HEK293 (cell line): ENCODE results near the gene MAML2.
"Not testable (repeated sequence)": the region's sequence is repeated elsewhere in the genome, so short reads cannot be mapped to it uniquely, and the experiment has no call there.

Source experiments
- CTCF ChIA-PET: fragments of 350-600 bp; formaldehyde crosslinking; extraction: SDS; loops from one replicate; lab custom pipeline; 2021; ENCODE audit warnings: antibody characterized with exemption; lab: Yijun Ruan, JAX
- POLR2A ChIA-PET: fragments of 300-600 bp; formaldehyde crosslinking; extraction: SDS; loops from one replicate; lab custom pipeline; 2020; ENCODE audit warnings: antibody characterized with exemption, inconsistent platforms; lab: Yijun Ruan, JAX
- H3K27ac ChIP-seq: fragments of 200-500 bp; sonication (Bioruptor generic); 2 replicates; pipeline ENCODE4 v1.5.1; 2014; ENCODE audit warnings: low read depth, low read length, control low read depth, inconsistent platforms; ENCODE audit errors: extremely low read depth
- H3K36me3 ChIP-seq, 2 experiments: fragments of 200-500 bp in 1 of 2; sonication (Bioruptor generic) in 1 of 2; 1 replicate in 1 of 2; 2 replicates in 1 of 2; pipeline ENCODE4 v1.5.1; 2014 to 2017; ENCODE audit warnings: inconsistent platforms in 2 of 2, low read length in 2 of 2; ENCODE audit not compliant: control insufficient read depth in 2 of 2, insufficient read depth in 1 of 2
- H3K4me1 ChIP-seq: fragments of 200-500 bp; sonication (Bioruptor generic); 2 replicates; pipeline ENCODE4 v1.5.1; 2014; ENCODE audit warnings: mild to moderate bottlenecking, low read length, inconsistent platforms; ENCODE audit not compliant: control insufficient read depth, insufficient read depth
- H3K4me3 ChIP-seq: 2 replicates; pipeline ENCODE4 v1.5.1; 2011; ENCODE audit warnings: low read depth, mild to moderate bottlenecking, control low read depth, low read length, moderate library complexity
- H3K9me3 ChIP-seq: fragments of 200-500 bp; sonication (Bioruptor generic); 2 replicates; pipeline ENCODE4 v1.5.1; 2014; ENCODE audit warnings: low read depth, low read length, inconsistent platforms; ENCODE audit not compliant: control insufficient read depth, insufficient read depth
- BCL11A ChIP-seq: fragments of 450-650 bp; formaldehyde crosslinking; IDR thresholded peaks from 2 replicates; pipeline ENCODE4 v1.5.1; 2016; ENCODE audit warnings: low read depth, missing biosample characterization, missing genetic modification characterization
- GLIS1 ChIP-seq: fragments of 450-650 bp; formaldehyde crosslinking; IDR thresholded peaks from 2 replicates; pipeline ENCODE4 v1.5.1; 2016; ENCODE audit warnings: missing biosample characterization, missing genetic modification characterization
- HOXD13 ChIP-seq: sonication (generic); formaldehyde crosslinking; IDR thresholded peaks from 2 replicates; pipeline ENCODE4 v1.8.0; 2022; ENCODE audit warnings: missing genetic modification reagents, borderline replicate concordance
- KLF1 ChIP-seq: fragments of 450-650 bp; formaldehyde crosslinking; IDR thresholded peaks from 2 replicates; pipeline ENCODE4 v1.5.1; 2016; ENCODE audit warnings: missing biosample characterization, missing genetic modification characterization
- MZF1 ChIP-seq: fragments of 450-650 bp; formaldehyde crosslinking; IDR thresholded peaks from 2 replicates; pipeline ENCODE4 v1.5.1; 2017; ENCODE audit warnings: missing biosample characterization, missing genetic modification characterization, borderline replicate concordance
- PRDM1 ChIP-seq: fragments of 450-650 bp; formaldehyde crosslinking; IDR thresholded peaks from 2 replicates; pipeline ENCODE4; 2016; ENCODE audit warnings: missing biosample characterization, missing genetic modification characterization
- REPIN1 ChIP-seq: fragments of 450-650 bp; formaldehyde crosslinking; IDR thresholded peaks from 2 replicates; pipeline ENCODE4 v1.5.1; 2017; ENCODE audit warnings: missing biosample characterization, missing genetic modification characterization, low read depth
- SCRT1 ChIP-seq: fragments of 450-650 bp; formaldehyde crosslinking; IDR thresholded peaks from 2 replicates; pipeline ENCODE4 v1.5.1; 2016; ENCODE audit warnings: missing biosample characterization, missing genetic modification characterization, borderline replicate concordance
- SCRT2 ChIP-seq: fragments of 450-650 bp; formaldehyde crosslinking; IDR thresholded peaks from 2 replicates; pipeline ENCODE4 v1.5.1; 2016; ENCODE audit warnings: missing biosample characterization, missing genetic modification characterization
- ZNF169 ChIP-seq: fragments of 450-650 bp; formaldehyde crosslinking; IDR thresholded peaks from 2 replicates; pipeline ENCODE4 v1.5.1; 2016; ENCODE audit warnings: missing biosample characterization, missing genetic modification characterization
- ZNF18 ChIP-seq: fragments of 450-650 bp; formaldehyde crosslinking; IDR thresholded peaks from 2 replicates; pipeline ENCODE4 v1.5.1; 2016; ENCODE audit warnings: missing biosample characterization, missing genetic modification characterization
- ZNF19 ChIP-seq: fragments of 450-650 bp; formaldehyde crosslinking; IDR thresholded peaks from 2 replicates; pipeline ENCODE4; 2016; ENCODE audit warnings: missing biosample characterization, missing genetic modification characterization, low read depth
- ZNF211 ChIP-seq: fragments of 450-650 bp; formaldehyde crosslinking; IDR thresholded peaks from 2 replicates; pipeline ENCODE4 v1.5.1; 2016; ENCODE audit warnings: low read depth, missing biosample characterization, missing genetic modification characterization
- ZNF555 ChIP-seq: fragments of 450-650 bp; formaldehyde crosslinking; conservative IDR thresholded peaks from 2 replicates; pipeline ENCODE4 v1.5.1; 2017; ENCODE audit warnings: missing biosample characterization, mild to moderate bottlenecking, missing genetic modification characterization, inconsistent platforms
- ZNF645 ChIP-seq: fragments of 450-650 bp; formaldehyde crosslinking; IDR thresholded peaks from 2 replicates; pipeline ENCODE4; 2016; ENCODE audit warnings: missing biosample characterization, missing genetic modification characterization
- ZNF768 ChIP-seq: fragments of 450-650 bp; formaldehyde crosslinking; IDR thresholded peaks from 2 replicates; pipeline ENCODE4 v1.5.1; 2018; ENCODE audit warnings: missing biosample characterization, mild to moderate bottlenecking, missing genetic modification characterization
- TF ChIP-seq, protein P1 (sequence below): fragments of 450-650 bp; formaldehyde crosslinking; IDR thresholded peaks from 2 replicates; pipeline ENCODE4 v1.5.1; 2016; ENCODE audit warnings: missing biosample characterization, missing genetic modification characterization
- TF ChIP-seq, protein P2 (sequence below): fragments of 450-650 bp; formaldehyde crosslinking; IDR thresholded peaks from 2 replicates; pipeline ENCODE4 v1.5.1; 2016; ENCODE audit warnings: missing biosample characterization, missing genetic modification characterization

Gene MAML2

DNA sequence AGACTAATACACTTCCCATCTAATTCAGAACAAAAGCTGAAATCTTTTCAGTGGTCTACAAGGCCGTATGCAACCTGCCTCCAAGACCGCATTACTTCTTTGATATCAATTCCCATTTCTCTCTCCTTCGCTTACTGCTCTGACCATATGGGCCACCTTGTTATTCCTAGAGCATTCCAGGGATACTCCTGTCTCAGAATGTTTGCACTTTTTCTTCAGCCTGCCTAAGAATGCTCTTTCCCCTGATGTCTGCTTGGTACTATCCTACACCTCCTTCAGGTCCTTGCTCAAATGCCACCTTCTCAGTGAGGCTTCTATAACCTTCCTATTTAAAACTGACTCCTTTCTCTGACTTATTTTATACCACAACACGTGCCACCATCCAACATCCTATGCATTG, 71.2 kb downstream of the MAML2 start:
- Histone ChIP-seq H3K4me1 (peaks cover 3% of the 10 kb centered on the region; the same call in 1 of the 2 replicates), H3K27ac (no peak overlapping the region), H3K9me3 (no peaks in the 10 kb centered on the region), H3K4me3 (no peak overlapping the region), H3K36me3 (no peaks in the 10 kb centered on the region)
- ChIA-PET POLR2A (no interaction called here), CTCF (no interaction called here)
- TF ChIP-seq ZNF768 (tag by site-specific recombination) (no peak), KLF1 (tag by site-specific recombination) (no peak), REPIN1 (tag by site-specific recombination) (no peak), ZNF18 (tag by site-specific recombination) (no peak), ZNF19 (tag by site-specific recombination) (no peak), GLIS1 (tag by site-specific recombination) (no peak)
- TF ChIP-seq, protein P1, sequence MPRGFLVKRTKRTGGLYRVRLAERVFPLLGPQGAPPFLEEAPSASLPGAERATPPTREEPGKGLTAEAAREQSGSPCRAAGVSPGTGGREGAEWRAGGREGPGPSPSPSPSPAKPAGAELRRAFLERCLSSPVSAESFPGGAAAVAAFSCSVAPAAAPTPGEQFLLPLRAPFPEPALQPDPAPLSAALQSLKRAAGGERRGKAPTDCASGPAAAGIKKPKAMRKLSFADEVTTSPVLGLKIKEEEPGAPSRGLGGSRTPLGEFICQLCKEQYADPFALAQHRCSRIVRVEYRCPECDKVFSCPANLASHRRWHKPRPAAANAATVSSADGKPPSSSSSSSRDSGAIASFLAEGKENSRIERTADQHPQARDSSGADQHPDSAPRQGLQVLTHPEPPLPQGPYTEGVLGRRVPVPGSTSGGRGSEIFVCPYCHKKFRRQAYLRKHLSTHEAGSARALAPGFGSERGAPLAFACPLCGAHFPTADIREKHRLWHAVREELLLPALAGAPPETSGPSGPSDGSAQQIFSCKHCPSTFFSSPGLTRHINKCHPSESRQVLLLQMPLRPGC (tag by site-specific recombination): no peak

- POLR2A ChIA-PET, H3K27ac ChIP-seq, H3K4me1 ChIP-seq: not testable (repeated sequence)
Observed at GRCh38 chr11:96271352-96271751, 71.6 kb downstream of the MAML2 start.

DNA sequence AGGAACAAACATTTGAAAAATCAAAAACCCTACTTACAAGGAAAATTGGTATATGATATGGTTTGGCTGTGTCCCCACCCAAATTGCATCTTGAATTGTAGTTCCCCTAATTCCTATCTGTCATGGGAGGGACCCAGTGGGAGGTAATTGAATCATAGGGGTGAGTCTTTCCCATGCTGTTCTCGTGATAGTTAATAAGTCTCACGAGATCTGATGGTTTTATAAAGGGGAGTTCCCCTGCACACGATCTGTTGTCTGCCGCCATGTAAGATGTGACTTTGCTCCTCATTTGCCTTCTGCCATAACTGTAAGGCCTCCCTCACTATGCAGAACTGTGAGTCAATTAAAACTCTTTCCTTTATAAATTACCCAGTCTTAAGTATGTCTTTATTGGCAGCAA, 74.5 kb downstream of the MAML2 start:
- CTCF ChIA-PET, H3K9me3 ChIP-seq, POLR2A ChIA-PET: not testable (repeated sequence)

More at GRCh38 chr11:96271352-96271751, 71.6 kb downstream of the MAML2 start:
- H3K36me3 ChIP-seq, H3K4me3 ChIP-seq, H3K9me3 ChIP-seq, CTCF ChIA-PET: not testable (repeated sequence)

GRCh38 chr11:96267496-96268032, 75.4 kb downstream of the MAML2 start:
- peak; percentile 45; the same call in 1 of the 2 replicates for TF ChIP-seq SCRT1 (tag by site-specific recombination)
- TF ChIP-seq MZF1 (tag by site-specific recombination): no peak
- TF ChIP-seq, protein P2, sequence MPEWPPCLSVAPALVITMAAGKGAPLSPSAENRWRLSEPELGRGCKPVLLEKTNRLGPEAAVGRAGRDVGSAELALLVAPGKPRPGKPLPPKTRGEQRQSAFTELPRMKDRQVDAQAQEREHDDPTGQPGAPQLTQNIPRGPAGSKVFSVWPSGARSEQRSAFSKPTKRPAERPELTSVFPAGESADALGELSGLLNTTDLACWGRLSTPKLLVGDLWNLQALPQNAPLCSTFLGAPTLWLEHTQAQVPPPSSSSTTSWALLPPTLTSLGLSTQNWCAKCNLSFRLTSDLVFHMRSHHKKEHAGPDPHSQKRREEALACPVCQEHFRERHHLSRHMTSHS (tag by site-specific recombination): no peak
- no peak for TF ChIP-seq ZNF19 (tag by site-specific recombination)
- peak; percentile 57; the same call in 1 of the 2 replicates for TF ChIP-seq PRDM1
- no peak for TF ChIP-seq BCL11A (tag by site-specific recombination)
- peak; percentile 79 for TF ChIP-seq SCRT2 (tag by site-specific recombination)
- no peak for TF ChIP-seq ZNF211 (tag by site-specific recombination)
- TF ChIP-seq ZNF555 (tag by site-specific recombination): no peak
- TF ChIP-seq ZNF645 (tag by site-specific recombination): no peak
- no peak for TF ChIP-seq HOXD13 (CRISPR knock-in tag)
- no peak for TF ChIP-seq ZNF169 (tag by site-specific recombination)
- H3K36me3 ChIP-seq: no peaks in the 10 kb centered on the region
- CTCF ChIA-PET: interaction anchor here (0.6 to 1.5 kb wide), 2 partner anchors 76 to 1114 kb away, joined by 3 read pairs; partner anchors contain the start of gene MAML2
- no peak overlapping the region for H3K27ac ChIP-seq
- no peaks in the 10 kb centered on the region for H3K4me1 ChIP-seq
- H3K9me3 ChIP-seq: no peaks in the 10 kb centered on the region
- POLR2A ChIA-PET: no interaction called here
- no peak overlapping the region for H3K4me3 ChIP-seq

More for the DNA sequence above, 74.5 kb downstream of the MAML2 start:
- H3K4me3 ChIP-seq, H3K4me1 ChIP-seq, H3K27ac ChIP-seq, H3K36me3 ChIP-seq: not testable (repeated sequence)
